ENCODE data around the gene CRHBP.

CRHBP gene

GRCh38 chr5:76990899-76991459, 38.1 kb downstream of the CRHBP start:
- no peak for TF ChIP-seq CTCF (IDR thresholded peaks at IDR 0.05)

- no peak for TF ChIP-seq CTCF (IDR thresholded peaks at IDR 0.05)
These were observed 41.5 kb downstream of the CRHBP start for GRCh38 chr5:76994337-76994736.

- TF ChIP-seq CTCF (IDR thresholded peaks at IDR 0.05): no peak
These were observed 46.6 kb downstream of the CRHBP start for GRCh38 chr5:76999451-76999850.

GRCh38 chr5:77003246-77003645, 50.4 kb downstream of the CRHBP start:
- TF ChIP-seq CTCF (IDR thresholded peaks at IDR 0.05): no peak

GRCh38 chr5:77006124-77006523, 53.3 kb downstream of the CRHBP start:
- TF ChIP-seq CTCF (IDR thresholded peaks at IDR 0.05): no peak

- no peak for TF ChIP-seq CTCF (IDR thresholded peaks at IDR 0.05)
These were observed 55.6 kb downstream of the CRHBP start for GRCh38 chr5:77008413-77008812.

- TF ChIP-seq CTCF (IDR thresholded peaks at IDR 0.05): no peak
These were observed 57.4 kb downstream of the CRHBP start for GRCh38 chr5:77010243-77010642.

GRCh38 chr5:77011498-77011897, 58.7 kb downstream of the CRHBP start:
- no peak for TF ChIP-seq CTCF (IDR thresholded peaks at IDR 0.05)
